Pancreas (tissue), 10 donors: Measurements from ENCODE around the gene CD38. TPM values are rescaled to one million over a fixed set of nuclear protein-coding genes. Genes with fewer than 3 reads are reported as not detected.

Experiments used
- ATAC-seq, 4 donors: fragments of 200-7000 bp; cut with Tn5 transposase; one replicate each; pipeline versions ENCODE4 v1.8.0 to v1.9.1; 2020; ENCODE audit warnings: mild to moderate bottlenecking in 4 of 4, moderate library complexity in 4 of 4
- DNase-seq, 6 donors: peaks; one replicate each; pipeline ENCODE4 v3.0.0-alpha.2; 2020
- FAIRE-seq: peaks from 2 replicates; lab custom pipeline; 2012; peaks lifted over from hg19 to GRCh38; lab: Jason Lieb, UNC
- H3K27ac ChIP-seq, 4 donors: fragments of 200-600 bp; sonication (generic); 1 replicate in 3 of 4; 2 replicates in 1 of 4; pipeline versions ENCODE4 v1.5.0 to v1.8.0; 2020
- H3K27me3 ChIP-seq, 4 donors: fragments of 200-600 bp; one replicate each; pipeline ENCODE4 v1.8.0; 2021
- H3K36me3 ChIP-seq, 3 donors: fragments of 200-600 bp; sonication (generic) in 1 of 3; one replicate each; pipeline versions ENCODE4 v1.5.0 to v1.8.0; 2020 to 2021
- H3K4me1 ChIP-seq, 3 donors: fragments of 200-600 bp; one replicate each; pipeline ENCODE4 v1.8.0; 2021
- H3K4me3 ChIP-seq, 4 donors: fragments of 200-600 bp; sonication (generic) in 2 of 4; one replicate each; pipeline versions ENCODE4 v1.5.0 to v1.8.0; 2020 to 2021
- H3K9me3 ChIP-seq, 4 donors: fragments of 200-600 bp; one replicate each; pipeline ENCODE4 v1.8.0; 2021
- WGBS, 2 donors: extraction: QIAGEN DNeasy Blood & Tissue Kit; methylation state at CpG; one replicate each; pipeline ENCODE4 v1.1.7; 2013; 5-methylcytosine and 5-hydroxymethylcytosine counted together
- intact Hi-C, 3 donors: fragments of 100-400 bp; cut with DNase I; formaldehyde crosslinking; loops; one replicate each; pipeline versions ENCODE4 v1.11.1 to v1.14.2; 2022
- polyA plus RNA-seq, 2 donors: library from polyadenylated mRNA; stranded (reverse); fragments of 200-250 nt; gene quantifications; one replicate each; pipeline ENCODE4 v1.2.3, GENCODE V29; 2013
- total RNA-seq, 6 donors: library from RNA; stranded (reverse); fragmentation: NEBNext Ultra II Directional in 4 of 6; extraction: Animal tissue kit (Norgen Biotek cat#: 25700) in 4 of 6; gene quantifications; one replicate each; pipeline versions ENCODE4 v1.2.1 to v1.2.4, GENCODE V29; 2021 to 2023
- TF ChIP-seq, protein P1 (sequence below), 4 donors: fragments of 200-600 bp; sonication (generic) in 3 of 4; IDR thresholded peaks; one replicate each; pipeline versions ENCODE4 v1.5.0 to v1.8.0; 2021; ENCODE audit warnings: antibody characterized with exemption in 4 of 4
- donor health status: healthy with polysubstance abuse.
- donor health status: DM: no; HTN: no; CAD: no; lungs with moderate emphysema.
- donor health status: DM: no; HTN: no; CAD: no.
- donor health status: control.
- donor health status: control.
- donor health status: Bipolar disorder and iron deficiency.
- donor health status: DM: yes; HTN: yes; CAD: no.
- donor health status: DM: no; HTN: no; CAD: no.
- donor health status: DM: no; HTN: no; CAD: no.
- donor health status: DM: yes; HTN: yes; CAD: no.

Gene CD38
- total and polyA plus RNA-seq, 8 donors = 0.12 to 1.6 (median 0.44) TPM

DNA sequence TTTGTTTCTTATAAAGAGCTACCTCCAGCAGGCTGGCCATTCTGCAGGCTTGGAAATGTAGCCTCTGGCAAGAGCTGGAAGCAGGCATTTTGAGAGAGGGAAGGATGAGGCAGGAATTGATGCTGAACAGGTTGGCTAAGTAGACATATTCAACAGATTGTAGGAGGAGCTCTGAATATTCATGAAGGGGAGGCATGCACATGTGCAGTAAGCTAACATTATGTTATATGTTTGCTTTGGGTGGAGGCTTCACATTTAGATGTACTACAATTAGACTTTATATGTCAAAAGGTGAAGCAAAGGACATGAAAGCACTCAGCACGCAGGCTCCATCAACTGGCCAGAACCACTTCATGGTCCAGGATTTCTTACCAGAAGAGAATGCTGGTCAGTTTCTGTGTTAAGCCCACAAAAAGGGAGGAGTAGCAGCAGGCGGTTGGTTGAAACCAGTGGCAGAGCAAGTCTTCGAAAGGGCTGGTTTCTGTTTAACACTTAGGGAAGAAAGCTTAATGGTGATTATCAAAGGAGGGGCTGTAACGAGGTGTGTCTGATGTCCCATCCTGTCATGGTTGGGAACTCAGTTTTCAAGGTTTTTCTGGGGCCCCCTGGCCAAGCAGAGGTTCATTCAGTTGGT, 105.6 kb downstream of the CD38 start:
- Histone ChIP-seq H3K36me3 (no peaks in the 10 kb centered on the region), H3K9me3 (no peaks in the 10 kb centered on the region), H3K4me3 (no peak overlapping the region), H3K4me1 (no peaks in the 10 kb centered on the region), H3K27me3 (no peaks in the 10 kb centered on the region), H3K27ac (no peak overlapping the region)
- 57 to 75% methylated on average over 4 of the region's 4 CpGs for WGBS, 2 donors
- DNase-seq = no peak
- no peak for FAIRE-seq
- intact Hi-C loops = loop anchor here in 2 of 3 donors (5.0 to 10.0 kb wide), 2 partner anchors 71 to 74 kb away; no protein-coding TSS in a partner anchor
- ATAC-seq = no peak
- TF ChIP-seq, protein P1, sequence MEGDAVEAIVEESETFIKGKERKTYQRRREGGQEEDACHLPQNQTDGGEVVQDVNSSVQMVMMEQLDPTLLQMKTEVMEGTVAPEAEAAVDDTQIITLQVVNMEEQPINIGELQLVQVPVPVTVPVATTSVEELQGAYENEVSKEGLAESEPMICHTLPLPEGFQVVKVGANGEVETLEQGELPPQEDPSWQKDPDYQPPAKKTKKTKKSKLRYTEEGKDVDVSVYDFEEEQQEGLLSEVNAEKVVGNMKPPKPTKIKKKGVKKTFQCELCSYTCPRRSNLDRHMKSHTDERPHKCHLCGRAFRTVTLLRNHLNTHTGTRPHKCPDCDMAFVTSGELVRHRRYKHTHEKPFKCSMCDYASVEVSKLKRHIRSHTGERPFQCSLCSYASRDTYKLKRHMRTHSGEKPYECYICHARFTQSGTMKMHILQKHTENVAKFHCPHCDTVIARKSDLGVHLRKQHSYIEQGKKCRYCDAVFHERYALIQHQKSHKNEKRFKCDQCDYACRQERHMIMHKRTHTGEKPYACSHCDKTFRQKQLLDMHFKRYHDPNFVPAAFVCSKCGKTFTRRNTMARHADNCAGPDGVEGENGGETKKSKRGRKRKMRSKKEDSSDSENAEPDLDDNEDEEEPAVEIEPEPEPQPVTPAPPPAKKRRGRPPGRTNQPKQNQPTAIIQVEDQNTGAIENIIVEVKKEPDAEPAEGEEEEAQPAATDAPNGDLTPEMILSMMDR (IDR thresholded peaks at IDR 0.05) = no peak

DNA sequence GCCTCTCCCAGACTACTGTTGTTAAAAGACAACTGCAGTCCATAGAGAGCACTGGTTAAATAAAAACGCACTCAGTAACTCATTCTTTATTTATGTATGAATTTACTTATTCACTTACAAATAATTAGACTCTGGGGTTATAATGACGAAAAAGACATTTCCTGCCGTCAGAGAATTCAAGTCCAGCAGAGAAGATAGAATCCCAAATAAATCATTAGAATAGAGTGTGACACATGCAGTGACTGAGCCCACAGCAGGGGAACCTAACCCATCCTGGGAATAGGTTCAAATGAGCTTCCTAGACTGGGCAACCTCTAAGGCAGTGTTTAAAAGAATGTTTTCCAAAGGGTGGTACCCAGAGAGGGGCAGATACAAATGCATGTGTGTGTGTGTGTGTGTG, 106.5 kb downstream of the CD38 start:
- intact Hi-C loops = loop anchor here in 2 of 3 donors (5.0 to 10.0 kb wide), 2 partner anchors 70 to 73 kb away; no protein-coding TSS in a partner anchor
- ATAC-seq = no peak
- TF ChIP-seq, protein P1 (IDR thresholded peaks at IDR 0.05) = no peak
- Histone ChIP-seq H3K4me1 (no peaks in the 10 kb centered on the region), H3K27ac (no peak overlapping the region), H3K9me3 (no peaks in the 10 kb centered on the region), H3K4me3 (no peak overlapping the region), H3K36me3 (no peaks in the 10 kb centered on the region), H3K27me3 (no peaks in the 10 kb centered on the region)
- no peak for DNase-seq
- 34 to 49% methylated on average over 3 of the region's 3 CpGs for WGBS, 2 donors
- no peak for FAIRE-seq

DNA sequence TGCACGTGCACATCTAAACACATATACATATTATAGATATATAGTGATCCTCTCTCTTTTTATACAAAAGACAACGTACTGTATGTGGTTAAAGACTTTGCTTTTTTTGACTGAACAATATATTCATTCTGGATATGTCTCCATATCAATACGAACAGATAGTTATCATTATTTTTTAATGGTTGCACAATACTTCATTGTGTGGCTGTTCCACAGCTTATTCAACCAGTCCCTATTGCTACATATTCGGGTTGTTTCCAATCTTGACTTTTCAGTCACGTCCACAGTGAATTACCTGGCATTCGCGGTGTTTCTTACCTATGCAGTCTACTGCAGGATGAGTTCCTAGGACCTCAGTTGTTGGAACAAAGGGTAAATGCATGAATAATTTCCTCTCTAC, 107.3 kb downstream of the CD38 start:
- FAIRE-seq = no peak
- no peak for DNase-seq
- TF ChIP-seq, protein P1 (IDR thresholded peaks at IDR 0.05) = no peak
- H3K9me3 ChIP-seq = no peaks in the 10 kb centered on the region
- H3K4me1 ChIP-seq = no peaks in the 10 kb centered on the region
- no peaks in the 10 kb centered on the region for H3K36me3 ChIP-seq
- H3K4me3 ChIP-seq = no peak overlapping the region
- H3K27ac ChIP-seq = no peak overlapping the region
- intact Hi-C loops = loop anchor here in 1 of 3 donors (10.0 kb wide), 1 partner anchor 69 kb away; no protein-coding TSS in a partner anchor
- no peak for ATAC-seq
- WGBS, 2 donors = 58 to 66% methylated on average over 7 of the region's 7 CpGs
- no peaks in the 10 kb centered on the region for H3K27me3 ChIP-seq

DNA sequence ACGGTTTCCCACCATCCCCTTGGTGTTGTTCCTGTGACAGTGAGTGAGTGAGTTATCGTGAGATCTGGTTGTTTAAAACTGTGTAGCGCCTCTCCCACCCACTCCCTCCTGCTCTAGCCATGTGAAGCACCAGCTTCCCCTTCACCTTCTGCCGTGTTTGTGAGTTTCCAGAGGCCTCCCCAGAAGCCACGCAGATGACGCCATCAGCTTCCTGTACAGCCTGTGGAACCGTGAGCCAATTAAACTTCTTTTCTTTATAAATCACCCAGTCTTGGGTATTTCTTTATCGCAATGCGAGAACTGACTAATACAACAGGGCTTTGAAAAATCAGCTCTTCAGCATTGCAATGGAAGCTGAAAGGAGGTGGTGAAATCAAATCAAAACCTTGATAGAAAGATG, 110.4 kb downstream of the CD38 start:
- no peak for DNase-seq
- TF ChIP-seq, protein P1 (IDR thresholded peaks at IDR 0.05) = no peak
- FAIRE-seq = no peak
- no peak for ATAC-seq
- H3K27me3 ChIP-seq = no peaks in the 10 kb centered on the region
- H3K9me3 ChIP-seq = no peaks in the 10 kb centered on the region
- no peak overlapping the region for H3K27ac ChIP-seq
- intact Hi-C loops = loop anchor here in 1 of 3 donors (10.0 kb wide), 1 partner anchor 66 kb away; no protein-coding TSS in a partner anchor
- no peaks in the 10 kb centered on the region for H3K36me3 ChIP-seq
- no peak overlapping the region for H3K4me3 ChIP-seq
- 81 to 82% methylated on average over 9 of the region's 9 CpGs for WGBS, 2 donors
- H3K4me1 ChIP-seq = no peaks in the 10 kb centered on the region

DNA sequence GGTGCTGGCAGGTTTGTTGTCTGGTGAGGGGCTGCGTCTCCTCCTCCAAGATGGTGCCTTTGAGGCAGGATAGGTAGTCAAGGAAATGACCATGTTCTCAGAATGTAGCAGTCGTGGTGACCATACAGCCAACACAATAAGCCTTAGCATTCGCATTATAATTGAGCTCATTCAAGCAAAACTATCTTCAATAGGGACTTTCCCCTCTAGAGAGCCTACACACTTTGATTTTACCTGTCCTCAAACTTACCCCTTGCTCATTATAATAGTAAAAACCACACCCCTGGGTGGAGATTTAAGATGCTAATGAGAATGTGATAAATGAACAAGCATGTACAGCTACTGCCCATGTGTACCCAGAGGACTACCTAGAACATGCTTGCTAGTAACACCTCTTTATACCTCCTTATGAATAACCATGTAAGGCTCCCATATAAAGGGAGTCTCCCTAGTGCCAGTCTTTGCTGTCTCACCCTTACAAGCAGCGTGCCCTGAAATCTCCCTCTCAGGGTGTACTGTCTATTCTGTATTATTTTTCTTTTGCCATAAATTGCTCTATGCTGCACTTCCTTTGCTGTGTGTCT, 112.2 kb downstream of the CD38 start:
- TF ChIP-seq, protein P1 (IDR thresholded peaks at IDR 0.05) = no peak
- intact Hi-C loops = no loop called here
- H3K27ac ChIP-seq = no peak overlapping the region
- ATAC-seq (no peak), DNase-seq (no peak), FAIRE-seq (no peak)
- no peaks in the 10 kb centered on the region for H3K36me3 ChIP-seq
- no peak overlapping the region for H3K4me3 ChIP-seq
- no peaks in the 10 kb centered on the region for H3K27me3 ChIP-seq
- 70 to 88% methylated on average over 4 of the region's 4 CpGs for WGBS, 2 donors
- H3K4me1 ChIP-seq = no peaks in the 10 kb centered on the region
- H3K9me3 ChIP-seq = no peaks in the 10 kb centered on the region
